HG03097 (cell line): ENCODE measurements around the gene FYB1.

Experiments
- ATAC-seq: cut with Tn5 transposase; IDR thresholded peaks from one replicate; pipeline ENCODE4 v1.9.1; 2021; ENCODE audit not compliant: unreplicated experiment, low FRiP score

FYB1 gene

GRCh38 chr5:39167141-39167971 is 52.0 kb downstream of the FYB1 start:
- no peak for ATAC-seq

- no peak for ATAC-seq
Measured at GRCh38 chr5:39164529-39165402, 54.6 kb downstream of the FYB1 start.

- ATAC-seq: no peak
Measured at GRCh38 chr5:39164016-39164415, 55.3 kb downstream of the FYB1 start.

GRCh38 chr5:39161578-39161977 is 57.8 kb downstream of the FYB1 start:
- ATAC-seq: no peak

GRCh38 chr5:39160576-39161213 is 58.7 kb downstream of the FYB1 start:
- ATAC-seq: no peak

GRCh38 chr5:39159811-39160490 is 59.4 kb downstream of the FYB1 start:
- ATAC-seq: no peak

- ATAC-seq: no peak
Measured at GRCh38 chr5:39158786-39159185, 60.6 kb downstream of the FYB1 start.

GRCh38 chr5:39158127-39158593 is 61.2 kb downstream of the FYB1 start:
- ATAC-seq: no peak

- no peak for ATAC-seq
Measured at GRCh38 chr5:39157701-39158100, 61.7 kb downstream of the FYB1 start.

GRCh38 chr5:39156082-39156481 is 63.3 kb downstream of the FYB1 start:
- no peak for ATAC-seq

- ATAC-seq: no peak
Measured at GRCh38 chr5:39151745-39152144, 67.6 kb downstream of the FYB1 start.

- no peak for ATAC-seq
Measured at GRCh38 chr5:39149966-39150365, 69.4 kb downstream of the FYB1 start.

GRCh38 chr5:39148983-39149534 is 70.3 kb downstream of the FYB1 start:
- no peak for ATAC-seq

GRCh38 chr5:39146831-39147540 is 72.4 kb downstream of the FYB1 start:
- no peak for ATAC-seq

- no peak for ATAC-seq
Measured at GRCh38 chr5:39143151-39143860, 76.1 kb downstream of the FYB1 start.

GRCh38 chr5:39140558-39141168 is 78.7 kb downstream of the FYB1 start:
- ATAC-seq: no peak

- ATAC-seq: no peak
Measured at GRCh38 chr5:39138892-39139291, 80.5 kb downstream of the FYB1 start.

- no peak for ATAC-seq
Measured at GRCh38 chr5:39137819-39138451, 81.4 kb downstream of the FYB1 start.
